IPS-20b (cell line): ENCODE measurements around the gene ANKS1B.

ENCODE experiments used
- H3K27ac ChIP-seq: one replicate; pipeline ENCODE4 v1.5.1; 2013; ENCODE audit warnings: low read length
- H3K27me3 ChIP-seq: 2 replicates; pipeline ENCODE4 v1.6.1; 2013; ENCODE audit warnings: mild to moderate bottlenecking, low read length, inconsistent platforms; ENCODE audit not compliant: insufficient read depth
- H3K36me3 ChIP-seq: 2 replicates; pipeline ENCODE4 v1.6.1; 2013; ENCODE audit warnings: low read depth, mild to moderate bottlenecking, inconsistent platforms, low read length, moderate library complexity; ENCODE audit not compliant: insufficient read depth
- H3K4me1 ChIP-seq: 2 replicates; pipeline ENCODE4 v1.6.1; 2013; ENCODE audit warnings: mild to moderate bottlenecking, control low read depth, inconsistent platforms, low read length, moderate library complexity; ENCODE audit not compliant: insufficient read depth
- H3K4me3 ChIP-seq: 2 replicates; pipeline ENCODE4 v1.5.1; 2013; ENCODE audit warnings: mild to moderate bottlenecking, low read length, inconsistent platforms
- H3K9ac ChIP-seq: 2 replicates; pipeline ENCODE4 v1.6.1; 2013; ENCODE audit warnings: low read depth, mild to moderate bottlenecking, inconsistent platforms, low read length, moderate library complexity
- H3K9me3 ChIP-seq: 2 replicates; pipeline ENCODE4 v1.6.1; 2013; ENCODE audit warnings: mild to moderate bottlenecking, low read depth, low read length, inconsistent platforms; ENCODE audit not compliant: insufficient read depth

The ANKS1B gene

DNA sequence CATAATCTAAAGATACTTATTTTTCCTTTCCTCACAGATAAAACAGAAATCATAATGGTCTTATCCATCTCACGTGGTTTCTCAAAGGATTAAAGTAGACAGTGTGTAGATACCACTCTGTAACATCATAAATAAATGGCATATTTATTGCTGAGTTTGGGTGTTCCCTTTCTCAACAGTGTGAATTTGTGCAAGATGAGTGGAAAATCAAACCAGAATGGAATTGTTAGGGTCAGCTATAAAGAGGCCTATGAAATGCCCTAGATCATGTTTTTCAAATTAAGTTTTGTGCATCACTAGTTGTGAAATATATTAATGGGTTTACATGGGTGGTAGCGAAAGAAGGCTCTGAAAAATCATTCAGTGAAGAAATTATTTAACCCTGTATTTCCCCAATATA is 553.5 kb downstream of the ANKS1B start:
- no peaks in the 10 kb centered on the region for H3K36me3 ChIP-seq

DNA sequence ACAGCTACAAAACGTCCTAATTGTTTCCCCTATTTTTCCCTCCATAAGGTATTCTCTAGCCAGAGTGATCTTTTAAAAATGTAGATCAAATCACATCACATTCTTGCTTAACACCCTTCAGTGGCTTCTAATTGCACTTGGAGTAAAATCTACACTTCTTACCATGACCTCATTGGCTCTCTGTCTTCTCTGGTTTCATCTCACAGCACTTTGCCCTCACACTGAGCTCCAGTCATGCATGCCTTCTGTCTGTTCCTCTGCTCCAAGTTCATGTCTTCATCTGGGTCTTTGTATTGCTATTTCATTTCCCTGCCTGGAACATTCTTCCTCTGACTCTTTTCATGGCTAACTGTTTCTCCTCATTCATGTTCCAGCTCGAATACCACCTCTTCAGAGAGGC is 557.6 kb downstream of the ANKS1B start:
- Histone ChIP-seq H3K27me3 (no peaks in the 10 kb centered on the region), H3K9me3 (no peaks in the 10 kb centered on the region), H3K9ac (no peak overlapping the region), H3K4me1 (no peaks in the 10 kb centered on the region), H3K4me3 (no peak overlapping the region), H3K27ac (no peak overlapping the region), H3K36me3 (no peaks in the 10 kb centered on the region)

More for the DNA sequence above, 553.5 kb downstream of the ANKS1B start:
- H3K4me1 ChIP-seq, result peaks cover 6% of the 10 kb centered on the region
- H3K4me3 ChIP-seq, result no peak overlapping the region
- no peak overlapping the region for H3K27ac ChIP-seq
- H3K9ac ChIP-seq, result no peak overlapping the region
- H3K27me3 ChIP-seq, result no peaks in the 10 kb centered on the region
- H3K9me3 ChIP-seq, result no peaks in the 10 kb centered on the region

DNA sequence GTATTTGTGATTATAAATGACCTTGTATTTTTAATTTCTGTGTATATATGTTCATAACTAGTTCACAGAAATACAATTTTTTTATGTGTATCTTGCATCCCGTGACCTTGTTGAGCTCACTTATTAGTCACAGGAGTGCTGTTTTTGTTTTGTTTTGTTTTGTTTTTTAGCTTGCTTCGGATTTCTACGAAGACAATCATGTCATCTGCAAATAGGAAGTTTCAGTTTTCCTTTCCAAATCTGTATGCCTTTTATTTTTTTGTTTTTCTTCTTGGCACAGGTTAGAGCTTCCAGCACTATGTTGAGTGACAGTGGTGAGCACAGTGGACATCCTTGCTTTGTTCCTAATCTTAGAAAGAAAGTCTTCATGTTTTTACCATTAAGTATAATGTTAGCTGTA is 566.4 kb downstream of the ANKS1B start:
- H3K27ac ChIP-seq, result no peak overlapping the region
- no peaks in the 10 kb centered on the region for H3K27me3 ChIP-seq
- no peak overlapping the region for H3K4me3 ChIP-seq
- H3K9me3 ChIP-seq, result no peaks in the 10 kb centered on the region
- no peaks in the 10 kb centered on the region for H3K36me3 ChIP-seq
- H3K4me1 ChIP-seq, result peaks cover 7% of the 10 kb centered on the region; the same call in 1 of the 2 replicates
- H3K9ac ChIP-seq, result no peak overlapping the region

DNA sequence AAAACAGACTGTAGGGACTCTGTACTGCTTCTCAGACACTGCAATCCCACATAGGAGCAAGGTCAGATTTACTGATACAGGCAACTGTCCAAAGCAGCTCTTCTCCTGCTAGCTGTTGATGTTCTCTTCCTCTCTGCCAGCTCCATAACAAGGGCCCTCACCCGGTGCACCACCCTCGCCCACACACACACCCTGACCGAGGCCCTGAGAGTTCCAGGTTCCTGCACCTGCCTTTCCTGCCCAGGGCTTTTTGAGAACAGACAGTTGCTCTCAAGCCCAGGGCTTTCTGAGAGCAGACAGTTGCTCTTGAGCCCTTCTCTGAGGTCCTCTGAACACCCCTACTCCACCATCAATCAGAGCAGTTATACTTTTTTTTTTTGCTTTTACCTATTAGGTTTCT is 571.0 kb downstream of the ANKS1B start:
- Histone ChIP-seq H3K36me3 (no peaks in the 10 kb centered on the region), H3K4me1 (no peaks in the 10 kb centered on the region), H3K27me3 (no peaks in the 10 kb centered on the region), H3K4me3 (no peak overlapping the region), H3K9me3 (no peaks in the 10 kb centered on the region), H3K9ac (no peak overlapping the region), H3K27ac (no peak overlapping the region)

DNA sequence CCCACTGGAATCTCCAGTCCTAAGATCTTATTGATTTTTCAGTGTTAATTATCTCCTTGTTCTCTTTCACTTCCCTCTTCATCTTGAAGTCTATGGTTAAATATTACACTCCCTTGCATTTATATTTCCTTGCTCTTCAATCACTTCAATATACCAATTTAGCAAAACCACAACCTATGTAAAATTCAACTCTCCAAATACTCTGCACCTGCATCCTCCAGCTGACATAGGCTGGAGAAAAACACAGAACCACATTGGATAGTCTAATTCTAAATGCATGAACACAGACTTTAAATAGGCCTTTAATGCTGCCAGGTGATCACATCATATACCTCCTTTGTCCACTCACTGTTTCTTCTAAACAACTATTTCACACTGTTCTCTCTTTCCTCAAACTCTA is 591.0 kb downstream of the ANKS1B start:
- no peak overlapping the region for H3K4me3 ChIP-seq

DNA sequence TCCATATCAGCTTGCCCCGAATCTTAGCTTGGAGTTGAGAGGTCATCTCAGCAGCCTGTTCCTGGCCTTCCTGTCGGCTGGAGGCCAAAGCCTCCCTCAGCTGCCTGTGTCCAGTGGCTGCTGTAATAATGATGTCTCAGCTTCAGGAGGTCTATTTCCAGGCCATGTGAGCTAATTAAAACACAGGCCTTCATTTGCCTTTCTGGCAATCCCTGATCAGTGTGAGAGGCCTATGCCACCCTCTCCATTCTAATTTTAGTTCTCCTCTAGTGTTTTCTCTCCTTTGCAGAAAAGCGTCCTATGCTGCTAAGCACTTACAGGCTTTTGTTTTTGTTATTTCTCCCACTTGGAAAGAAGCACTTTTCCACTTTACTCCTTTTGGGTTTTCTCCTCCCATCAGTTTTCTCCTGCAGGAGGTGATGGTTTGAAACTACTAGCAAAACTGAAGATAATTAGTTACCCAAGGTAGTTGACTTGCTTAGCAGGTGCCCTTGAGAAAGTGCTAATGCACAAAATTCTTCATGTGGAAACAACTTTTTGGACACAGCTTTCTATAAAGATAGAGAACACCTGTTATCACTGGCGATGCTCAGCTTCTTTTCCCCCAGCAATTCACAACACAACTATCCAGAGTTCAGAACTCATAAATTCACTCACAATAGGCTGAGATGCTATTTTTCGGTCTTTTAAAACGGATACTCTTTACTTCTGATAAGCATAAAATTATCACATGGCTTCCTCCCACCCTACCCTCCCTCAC is 592.5 kb downstream of the ANKS1B start:
- Histone ChIP-seq H3K36me3 (no peaks in the 10 kb centered on the region), H3K27ac (no peak overlapping the region), H3K4me1 (no peaks in the 10 kb centered on the region), H3K9me3 (no peaks in the 10 kb centered on the region), H3K9ac (no peak overlapping the region), H3K4me3 (no peak overlapping the region), H3K27me3 (no peaks in the 10 kb centered on the region)

More for the DNA sequence above, 591.0 kb downstream of the ANKS1B start:
- H3K9me3 ChIP-seq, result no peaks in the 10 kb centered on the region
- no peak overlapping the region for H3K9ac ChIP-seq
- H3K27me3 ChIP-seq, result no peaks in the 10 kb centered on the region
- no peak overlapping the region for H3K27ac ChIP-seq
- no peaks in the 10 kb centered on the region for H3K4me1 ChIP-seq
- no peaks in the 10 kb centered on the region for H3K36me3 ChIP-seq

DNA sequence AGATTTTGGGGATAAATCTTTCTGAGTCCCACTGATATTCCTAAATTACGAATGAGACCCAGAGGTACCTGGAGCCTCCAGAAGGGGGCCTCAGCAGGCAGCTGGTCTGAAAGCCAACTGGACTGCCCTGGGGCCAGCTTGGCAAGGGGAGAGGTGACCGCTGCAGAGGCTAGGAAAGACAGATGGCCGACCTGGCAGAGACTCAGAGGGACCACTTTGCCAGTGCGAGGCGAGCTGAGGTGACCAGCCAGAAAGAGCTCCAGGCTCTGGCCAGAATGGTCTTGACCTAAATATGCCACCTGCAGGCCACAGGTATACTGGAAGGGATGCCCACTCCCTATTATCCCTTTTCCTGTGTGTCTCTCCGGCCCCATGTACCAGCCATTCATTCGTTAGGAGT is 594.0 kb downstream of the ANKS1B start:
- Histone ChIP-seq H3K9me3 (no peaks in the 10 kb centered on the region), H3K27ac (no peak overlapping the region), H3K9ac (no peak overlapping the region), H3K36me3 (no peaks in the 10 kb centered on the region), H3K4me3 (no peak overlapping the region), H3K4me1 (no peaks in the 10 kb centered on the region), H3K27me3 (no peaks in the 10 kb centered on the region)

DNA sequence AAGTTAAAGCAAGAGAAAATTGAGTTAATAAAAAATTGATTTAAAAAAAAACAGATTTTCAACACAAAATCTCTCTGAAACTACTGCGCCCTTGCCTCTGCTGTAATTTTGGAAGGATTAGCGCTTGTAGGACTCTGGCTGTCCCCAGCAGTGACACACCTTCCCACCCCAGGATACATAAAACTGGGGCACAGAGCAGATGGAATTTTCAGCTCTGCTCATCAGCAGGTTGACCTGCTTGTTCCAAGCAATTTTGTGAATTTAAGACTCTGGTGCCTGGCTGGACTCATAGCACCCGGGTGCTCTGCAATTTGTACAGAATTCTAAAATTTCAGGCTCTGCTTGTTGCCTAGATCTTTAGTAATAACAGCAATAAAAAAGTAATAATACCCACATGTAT is 595.0 kb downstream of the ANKS1B start:
- Histone ChIP-seq H3K27me3 (no peaks in the 10 kb centered on the region), H3K9ac (no peak overlapping the region), H3K4me1 (no peaks in the 10 kb centered on the region), H3K27ac (no peak overlapping the region), H3K36me3 (no peaks in the 10 kb centered on the region), H3K9me3 (no peaks in the 10 kb centered on the region), H3K4me3 (no peak overlapping the region)

DNA sequence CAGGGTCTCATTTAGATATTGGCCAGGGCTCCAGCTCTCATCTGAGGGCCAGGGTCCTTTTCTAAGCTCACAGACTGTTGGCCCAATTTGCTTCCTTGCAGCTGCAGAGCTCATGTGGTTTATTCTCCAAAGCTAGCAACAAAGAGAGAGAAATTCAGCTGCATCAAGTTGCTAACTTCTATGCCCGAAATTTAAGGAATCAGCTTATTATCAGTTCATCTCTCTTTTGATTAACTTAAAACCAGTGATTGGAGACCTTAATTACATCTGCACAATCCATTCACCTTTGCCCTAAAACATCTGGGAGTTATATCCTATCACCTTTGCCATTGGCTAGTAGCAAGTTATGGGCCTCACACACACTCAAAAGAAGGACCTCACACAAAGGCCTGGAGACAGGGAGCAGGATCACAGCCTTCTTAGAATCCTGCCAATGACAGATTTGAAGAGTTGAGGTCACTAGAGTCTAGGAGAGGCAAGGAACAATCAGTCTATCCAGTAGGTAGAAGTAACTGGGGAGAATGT is 596.0 kb downstream of the ANKS1B start:
- no peak overlapping the region for H3K27ac ChIP-seq
- no peaks in the 10 kb centered on the region for H3K27me3 ChIP-seq
- H3K36me3 ChIP-seq, result no peaks in the 10 kb centered on the region
- no peak overlapping the region for H3K9ac ChIP-seq
- no peak overlapping the region for H3K4me3 ChIP-seq
- H3K4me1 ChIP-seq, result no peaks in the 10 kb centered on the region
- no peaks in the 10 kb centered on the region for H3K9me3 ChIP-seq

DNA sequence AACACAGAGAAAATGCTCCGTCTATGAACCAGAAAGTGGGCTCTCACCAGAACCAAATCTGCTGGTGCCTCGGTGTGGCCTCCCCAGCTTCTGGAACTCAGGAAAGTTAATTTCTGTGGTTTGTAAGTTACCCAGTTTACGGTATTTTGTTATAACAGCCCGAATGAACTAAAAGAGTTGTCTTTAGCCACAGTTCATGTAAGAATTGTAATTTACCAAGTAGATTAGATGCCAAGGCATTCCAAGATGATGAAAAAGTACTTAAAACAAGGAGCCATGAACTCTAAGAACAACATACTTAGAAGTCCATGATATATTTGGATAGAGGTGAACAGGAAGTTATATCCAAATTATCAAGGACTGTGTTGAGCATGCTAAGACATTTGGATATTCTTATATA is 597.1 kb downstream of the ANKS1B start:
- Histone ChIP-seq H3K4me3 (no peak overlapping the region), H3K27me3 (no peaks in the 10 kb centered on the region), H3K36me3 (no peaks in the 10 kb centered on the region), H3K27ac (no peak overlapping the region), H3K9me3 (no peaks in the 10 kb centered on the region), H3K9ac (no peak overlapping the region), H3K4me1 (no peaks in the 10 kb centered on the region)

DNA sequence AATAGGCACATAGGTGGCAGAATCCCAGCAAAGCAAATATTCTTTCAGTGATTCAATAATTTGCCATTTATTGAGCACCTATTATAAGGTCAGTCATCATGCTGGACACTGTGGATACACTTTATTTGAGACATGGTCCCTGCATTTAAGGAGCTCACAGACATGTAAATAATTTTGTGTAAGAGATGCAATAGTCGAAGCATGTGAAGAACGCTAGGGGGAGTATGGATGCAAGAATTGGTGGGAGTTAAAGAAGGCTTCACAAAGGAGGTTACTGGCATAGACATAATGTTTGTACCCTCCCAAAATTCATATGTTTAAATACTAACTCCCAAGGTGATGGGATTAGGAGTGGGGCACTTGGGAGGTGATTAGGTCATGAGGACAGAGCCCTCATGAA is 597.8 kb downstream of the ANKS1B start:
- Histone ChIP-seq H3K4me3 (no peak overlapping the region), H3K36me3 (no peaks in the 10 kb centered on the region), H3K9me3 (no peaks in the 10 kb centered on the region), H3K27me3 (no peaks in the 10 kb centered on the region), H3K27ac (no peak overlapping the region), H3K4me1 (no peaks in the 10 kb centered on the region), H3K9ac (no peak overlapping the region)

DNA sequence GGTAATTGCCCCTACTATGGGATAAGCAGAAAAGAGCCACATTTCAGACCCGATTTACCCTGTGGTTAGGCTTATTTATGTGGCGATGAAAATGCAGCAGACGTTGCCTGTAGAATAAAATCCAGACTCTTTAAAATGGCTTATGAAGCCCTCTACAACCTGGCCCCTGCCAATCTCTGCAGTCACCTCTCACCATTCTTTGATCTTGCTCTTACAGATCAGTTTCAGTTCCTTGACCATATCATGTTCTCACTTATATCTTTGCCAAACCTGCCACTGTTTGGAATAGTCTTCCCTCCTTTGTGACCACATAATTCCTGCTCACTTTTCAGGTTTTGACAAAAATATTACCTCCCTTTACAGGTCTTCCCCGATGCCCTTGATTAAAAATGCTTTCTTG is 601.5 kb downstream of the ANKS1B start:
- no peaks in the 10 kb centered on the region for H3K9me3 ChIP-seq
- no peak overlapping the region for H3K9ac ChIP-seq
- H3K27ac ChIP-seq, result no peak overlapping the region
- H3K27me3 ChIP-seq, result no peaks in the 10 kb centered on the region
- H3K4me3 ChIP-seq, result no peak overlapping the region
- H3K36me3 ChIP-seq, result no peaks in the 10 kb centered on the region
- H3K4me1 ChIP-seq, result no peaks in the 10 kb centered on the region
